CD4-positive, CD25-positive, alpha-beta regulatory T cell (primary cell): ENCODE data around the gene TBC1D10B. TPM values are rescaled to one million over a fixed set of nuclear protein-coding genes. Genes with fewer than 3 reads are reported as not detected.
A peak's percentile ranks its signal among the peaks of the same experiment; 100 is the strongest.

Experiments
- ATAC-seq, 2 donors: fragments of 150-1000 bp; cut with Tn5 transposase; one replicate each; pipeline ENCODE4 v1.10.0; 2021; ENCODE audit warnings: low read depth in 2 of 2, moderate number of reproducible peaks in 2 of 2, moderate library complexity in 1 of 2
- DNase-seq, 3 donors: peaks; one replicate each; pipeline versions ENCODE4 v3.0.0 to v3.0.0-alpha.2; 2012 to 2022; ENCODE audit warnings: mixed read lengths in 1 of 3
- H3K27ac ChIP-seq: one replicate; pipeline ENCODE4 v1.7.0; 2013; ENCODE audit warnings: mild to moderate bottlenecking, low read length; ENCODE audit not compliant: insufficient read depth, poor library complexity, severe bottlenecking
- H3K27me3 ChIP-seq: one replicate; pipeline ENCODE4 v1.7.0; 2013; ENCODE audit warnings: low read length; ENCODE audit not compliant: control insufficient read depth, insufficient read depth
- H3K36me3 ChIP-seq: one replicate; pipeline ENCODE4 v1.7.0; 2013; ENCODE audit warnings: mild to moderate bottlenecking, low read length, moderate library complexity; ENCODE audit not compliant: control insufficient read depth, insufficient read depth
- H3K4me1 ChIP-seq: 2 replicates; pipeline ENCODE4 v1.7.0; 2013; ENCODE audit warnings: mild to moderate bottlenecking, low read length; ENCODE audit not compliant: insufficient read depth, control insufficient read depth, poor library complexity, severe bottlenecking
- H3K4me3 ChIP-seq: one replicate; pipeline ENCODE4 v1.7.0; 2013; ENCODE audit warnings: low read depth, mild to moderate bottlenecking, low read length, moderate library complexity
- H3K9me3 ChIP-seq, 2 experiments: 1 replicate in 1 of 2; 2 replicates in 1 of 2; pipeline ENCODE4 v1.7.0; 2013; ENCODE audit warnings: low read length in 2 of 2, mild to moderate bottlenecking in 1 of 2, moderate library complexity in 1 of 2; ENCODE audit not compliant: control insufficient read depth in 2 of 2
- H3K27ac Mint-ChIP-seq, 3 donors: one replicate each; pipeline ENCODE4 v1.8.0; 2020 to 2022; ENCODE audit warnings: mild to moderate bottlenecking in 3 of 3, mixed read lengths in 3 of 3, moderate library complexity in 2 of 3
- H3K27me3 Mint-ChIP-seq: one replicate; pipeline ENCODE4 v1.8.0; 2022; ENCODE audit warnings: mild to moderate bottlenecking, mixed read lengths
- H3K36me3 Mint-ChIP-seq: one replicate; pipeline ENCODE4 v1.8.0; 2020; ENCODE audit warnings: mixed read lengths
- H3K4me1 Mint-ChIP-seq, 4 donors: one replicate each; pipeline ENCODE4 v1.8.0; 2020 to 2022; ENCODE audit warnings: mixed read lengths in 4 of 4, mild to moderate bottlenecking in 1 of 4
- H3K4me3 Mint-ChIP-seq, 4 donors: one replicate each; pipeline ENCODE4 v1.8.0; 2020 to 2022; ENCODE audit warnings: mild to moderate bottlenecking in 4 of 4, mixed read lengths in 4 of 4, moderate library complexity in 3 of 4
- H3K9me3 Mint-ChIP-seq, 7 donors: one replicate each; pipeline ENCODE4 v1.8.0; 2020 to 2022; ENCODE audit warnings: mixed read lengths in 7 of 7, mild to moderate bottlenecking in 3 of 7, moderate library complexity in 2 of 7
- polyA plus RNA-seq, 4 donors: library from polyadenylated mRNA; unstranded; fragments of 300-500 nt; fragmentation: Illumina TruSeq; gene quantifications; one replicate each; pipeline ENCODE4 v1.2.3, GENCODE V29; 2021
- total RNA-seq: library from RNA; stranded (reverse); gene quantifications from one replicate; pipeline ENCODE4 v1.2.3, GENCODE V29; 2022

The TBC1D10B gene
- total and polyA plus RNA-seq, 5 donors from 2014 or later = 7.1 to 32.2 (median 8.3) TPM

DNA sequence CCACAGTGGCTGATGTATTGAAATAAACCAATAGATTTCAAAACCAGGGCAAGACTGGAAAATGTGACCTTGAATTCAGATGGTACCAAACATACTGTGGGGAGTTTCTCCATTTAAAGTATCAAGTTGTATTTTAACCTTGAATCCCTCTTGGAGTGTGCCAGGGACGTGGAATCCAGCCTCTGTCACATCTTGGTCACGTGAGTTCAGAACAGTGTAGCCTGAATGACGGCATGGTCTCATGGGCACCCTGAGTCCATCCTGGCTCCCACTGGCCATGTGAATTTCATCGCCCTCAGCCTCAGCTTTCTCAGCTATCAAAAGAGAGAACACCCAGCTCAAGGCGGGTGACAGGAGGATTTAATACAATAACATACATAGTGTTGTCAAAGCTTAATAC lies 43.9 kb upstream of the TBC1D10B start:
- no peak for ATAC-seq

GRCh38 chr16:30413112-30413806 lies 43.0 kb upstream of the TBC1D10B start:
- Mint-ChIP-seq H3K36me3 (peaks cover 5% of the 10 kb centered on the region), H3K9me3 (no peaks in the 10 kb centered on the region), H3K27ac (peak overlapping the region in 2 of 3 donors; percentile 38 to 42), H3K27me3 (no peaks in the 10 kb centered on the region), H3K4me3 (no peak overlapping the region), H3K4me1 (peaks cover 9 to 31% (median 21%) of the 10 kb centered on the region in 4 donors)
- Histone ChIP-seq H3K27me3 (no peaks in the 10 kb centered on the region), H3K4me1 (peaks cover 21% of the 10 kb centered on the region), H3K9me3 (no peaks in the 10 kb centered on the region), H3K27ac (no peak overlapping the region), H3K4me3 (no peak overlapping the region), H3K36me3 (peaks cover 5% of the 10 kb centered on the region)
- ATAC-seq (no peak), DNase-seq (no peak)

More for the DNA sequence above, 43.9 kb upstream of the TBC1D10B start:
- no peaks in the 10 kb centered on the region for H3K27me3 Mint-ChIP-seq
- H3K36me3 Mint-ChIP-seq = peaks cover 5% of the 10 kb centered on the region
- no peak overlapping the region for H3K27ac Mint-ChIP-seq
- H3K4me3 Mint-ChIP-seq = no peak overlapping the region
- no peak overlapping the region for H3K27ac ChIP-seq
- H3K4me1 ChIP-seq = peaks cover 21% of the 10 kb centered on the region
- no peak for DNase-seq
- no peak overlapping the region for H3K4me3 ChIP-seq
- no peaks in the 10 kb centered on the region for H3K9me3 ChIP-seq
- H3K36me3 ChIP-seq = peaks cover 5% of the 10 kb centered on the region
- no peaks in the 10 kb centered on the region for H3K9me3 Mint-ChIP-seq
- H3K4me1 Mint-ChIP-seq = peaks cover 6 to 29% (median 16%) of the 10 kb centered on the region in 4 donors
- H3K27me3 ChIP-seq = no peaks in the 10 kb centered on the region

GRCh38 chr16:30409125-30410060 lies 39.1 kb upstream of the TBC1D10B start:
- Histone ChIP-seq H3K9me3 (no peaks in the 10 kb centered on the region), H3K4me1 (peaks cover 22% of the 10 kb centered on the region), H3K36me3 (peaks cover 5% of the 10 kb centered on the region), H3K4me3 (no peak overlapping the region), H3K27me3 (no peaks in the 10 kb centered on the region), H3K27ac (peak overlapping the region; percentile 15)
- no peaks in the 10 kb centered on the region for H3K27me3 Mint-ChIP-seq
- ATAC-seq (peak; percentile 63 to 64), DNase-seq (peak; percentile 86 to 89 (median 88))
- H3K36me3 Mint-ChIP-seq = peaks cover 5% of the 10 kb centered on the region
- peaks cover 5 to 35% (median 21%) of the 10 kb centered on the region in 4 donors for H3K4me1 Mint-ChIP-seq
- H3K9me3 Mint-ChIP-seq = no peaks in the 10 kb centered on the region
- H3K4me3 Mint-ChIP-seq = peak overlapping the region; percentile 61 to 99 (median 82)
- H3K27ac Mint-ChIP-seq = peak overlapping the region in 2 of 3 donors; percentile 56 to 59

- Mint-ChIP-seq H3K27ac (peak overlapping the region in 1 of 3 donors; percentile 59), H3K4me3 (peak overlapping the region; percentile 58 to 99 (median 77)), H3K9me3 (no peaks in the 10 kb centered on the region), H3K27me3 (no peaks in the 10 kb centered on the region), H3K4me1 (peaks cover 5 to 35% (median 21%) of the 10 kb centered on the region in 4 donors), H3K36me3 (peaks cover 5% of the 10 kb centered on the region)
- Histone ChIP-seq H3K36me3 (peaks cover 5% of the 10 kb centered on the region), H3K27me3 (no peaks in the 10 kb centered on the region), H3K4me1 (peaks cover 22% of the 10 kb centered on the region), H3K9me3 (no peaks in the 10 kb centered on the region), H3K4me3 (no peak overlapping the region), H3K27ac (peak overlapping the region; percentile 69)
- DNase-seq (no peak), ATAC-seq (no peak)
Observed at GRCh38 chr16:30407804-30408534, 37.7 kb upstream of the TBC1D10B start.

- no peaks in the 10 kb centered on the region for H3K27me3 ChIP-seq
- no peaks in the 10 kb centered on the region for H3K9me3 ChIP-seq
- H3K27ac ChIP-seq = peak within 1 kb of the TSS; percentile 69
- ATAC-seq (peak; percentile 83 to 87), DNase-seq (peak; percentile 80 to 90 (median 87))
- H3K4me1 Mint-ChIP-seq = peaks cover 5 to 34% (median 20%) of the 10 kb centered on the region in 4 donors
- peak within 1 kb of the TSS; percentile 97 to 100 (median 98) for H3K4me3 Mint-ChIP-seq
- peaks cover 5% of the 10 kb centered on the region for H3K36me3 ChIP-seq
- no peaks in the 10 kb centered on the region for H3K9me3 Mint-ChIP-seq
- peaks cover 22% of the 10 kb centered on the region for H3K4me1 ChIP-seq
- H3K27ac Mint-ChIP-seq = peak within 1 kb of the TSS; percentile 52 to 93 (median 93)
- no peaks in the 10 kb centered on the region for H3K27me3 Mint-ChIP-seq
- H3K4me3 ChIP-seq = peak within 1 kb of the TSS; percentile 73
- peaks cover 5% of the 10 kb centered on the region for H3K36me3 Mint-ChIP-seq
Observed at GRCh38 chr16:30407102-30407803, 37.0 kb upstream of the TBC1D10B start, which contains the start of gene ZNF771. TSS of gene ZNF771 (plus strand) at chr16:30407606. CDS start at chr16:30408054, 448 bp downstream.

- peak overlapping the region; percentile 73 for H3K4me3 ChIP-seq
- no peaks in the 10 kb centered on the region for H3K9me3 ChIP-seq
- ATAC-seq (peak; percentile 25 to 40), DNase-seq (no peak)
- peak overlapping the region; percentile 97 to 100 (median 98) for H3K4me3 Mint-ChIP-seq
- peaks cover 5 to 30% (median 19%) of the 10 kb centered on the region in 4 donors for H3K4me1 Mint-ChIP-seq
- peaks cover 3% of the 10 kb centered on the region for H3K36me3 ChIP-seq
- no peaks in the 10 kb centered on the region for H3K9me3 Mint-ChIP-seq
- H3K4me1 ChIP-seq = peaks cover 22% of the 10 kb centered on the region
- peak overlapping the region; percentile 69 for H3K27ac ChIP-seq
- peak overlapping the region; percentile 52 to 93 (median 93) for H3K27ac Mint-ChIP-seq
- H3K36me3 Mint-ChIP-seq = no peaks in the 10 kb centered on the region
- no peaks in the 10 kb centered on the region for H3K27me3 ChIP-seq
- H3K27me3 Mint-ChIP-seq = no peaks in the 10 kb centered on the region
Observed at GRCh38 chr16:30406795-30407101, 36.5 kb upstream of the TBC1D10B start.
